ENCODE measurements around the gene IFT122. TPM values are rescaled to one million over a fixed set of nuclear protein-coding genes. Genes with fewer than 3 reads are reported as not detected.

Gene IFT122
- total RNA-seq, 2 donors from 2014 or later = 18.8 to 21.6 TPM

DNA sequence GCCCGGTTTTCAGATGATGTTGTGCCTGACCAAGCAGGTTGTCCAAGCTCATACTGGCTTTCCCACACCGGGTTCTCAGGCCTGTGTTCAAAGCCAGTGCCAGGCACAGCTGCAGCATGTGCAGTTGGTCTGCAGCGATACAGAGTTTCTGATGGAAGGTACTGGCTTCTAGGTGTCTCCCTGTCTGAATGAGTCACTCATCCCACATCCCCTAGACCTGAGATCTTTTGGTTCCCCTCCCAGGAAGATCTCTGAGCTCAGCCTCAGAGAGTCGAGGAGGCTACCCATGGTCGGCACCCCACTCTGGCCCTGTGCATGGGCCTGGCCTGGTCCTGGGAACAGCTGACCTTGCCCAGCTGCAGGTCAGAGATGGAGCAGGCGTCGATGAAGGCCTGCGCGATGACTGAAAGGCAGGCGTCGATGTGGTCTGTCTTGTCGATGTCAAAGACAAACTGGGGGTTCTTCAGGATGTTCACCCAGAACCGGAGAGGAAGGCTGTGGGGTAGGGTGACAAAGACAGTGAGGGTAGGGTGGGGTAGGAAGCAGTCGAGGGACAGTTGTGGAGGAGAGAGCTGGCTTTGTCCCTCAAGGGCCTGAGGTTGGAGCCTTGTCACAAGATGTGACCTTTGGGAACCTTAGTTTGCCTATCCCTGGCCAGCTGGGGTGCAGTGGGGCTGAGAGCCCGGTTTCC lies 118.2 kb downstream of the IFT122 start:
- DNase-seq (no peak), ATAC-seq (no peak)
- intact Hi-C loops (cut with DNase I, micrococcal nuclease) = no loop called here

DNA sequence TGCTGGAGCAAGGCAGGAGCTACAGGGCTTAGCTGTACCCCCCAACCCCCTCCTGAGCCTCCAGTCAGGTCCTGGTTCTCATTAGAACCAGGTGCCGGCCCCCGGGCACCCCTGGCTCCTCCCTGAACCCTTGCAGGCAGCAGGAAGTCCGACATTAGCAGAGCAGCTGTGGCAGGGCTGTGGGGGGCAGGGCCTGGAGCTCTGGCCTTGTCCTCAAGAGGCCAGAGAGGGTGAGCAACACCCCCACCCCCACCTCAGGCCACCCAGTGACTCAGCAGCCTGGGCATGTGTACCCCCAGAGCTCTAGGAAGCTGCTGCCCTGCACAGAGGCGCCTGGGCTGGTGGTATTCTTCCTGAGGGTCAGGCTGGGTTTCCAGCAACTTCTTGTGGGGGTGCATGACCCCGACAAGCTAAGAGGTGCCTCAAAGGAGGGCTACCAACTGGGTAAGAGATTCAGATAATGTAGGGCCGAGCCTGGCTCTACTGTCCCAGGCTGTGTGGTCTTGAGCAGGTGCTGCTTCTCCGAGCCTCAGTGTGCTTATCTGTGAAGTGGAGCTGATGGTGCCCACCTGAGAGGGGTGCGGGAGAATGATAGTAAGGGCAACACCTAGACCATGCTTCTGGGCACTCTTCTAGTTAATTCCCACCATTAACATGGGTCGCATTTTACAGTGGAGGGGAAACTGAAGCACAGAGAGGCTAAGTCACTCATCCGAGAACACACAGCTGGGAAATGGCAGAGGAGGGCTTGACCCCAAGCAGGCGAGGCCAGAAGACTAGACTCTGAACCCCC lies 118.9 kb downstream of the IFT122 start:
- intact Hi-C loops (cut with DNase I, micrococcal nuclease) = no loop called here
- DNase-seq = no peak
- ATAC-seq = no peak

DNA sequence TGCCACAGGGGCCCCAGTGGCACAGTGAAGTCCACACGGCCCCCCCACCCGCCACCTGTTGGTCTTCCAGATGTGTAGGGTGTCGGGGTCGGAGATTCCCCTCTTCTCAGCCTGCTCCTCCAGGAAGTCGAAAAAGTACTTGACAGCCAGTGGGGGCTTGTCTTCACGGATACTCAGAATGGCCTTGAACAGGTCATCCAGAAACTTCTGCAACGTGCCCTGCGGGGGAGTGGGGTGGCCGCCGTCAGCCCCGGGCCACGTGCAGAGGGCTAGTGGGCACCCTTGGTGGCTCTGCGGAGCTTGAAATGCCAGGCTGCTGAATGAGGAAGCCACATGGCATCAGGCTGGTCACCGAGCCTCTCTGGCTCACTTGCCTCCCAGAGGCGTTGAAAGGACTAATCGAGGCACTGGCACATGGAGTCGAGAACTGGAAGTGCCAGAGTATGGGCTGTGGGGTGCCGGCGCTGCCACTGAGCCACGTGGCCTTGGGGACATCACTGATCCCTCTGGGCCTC lies 119.6 kb downstream of the IFT122 start:
- no peak for ATAC-seq
- DNase-seq = no peak
- intact Hi-C loops (cut with DNase I, micrococcal nuclease) = no loop called here

DNA sequence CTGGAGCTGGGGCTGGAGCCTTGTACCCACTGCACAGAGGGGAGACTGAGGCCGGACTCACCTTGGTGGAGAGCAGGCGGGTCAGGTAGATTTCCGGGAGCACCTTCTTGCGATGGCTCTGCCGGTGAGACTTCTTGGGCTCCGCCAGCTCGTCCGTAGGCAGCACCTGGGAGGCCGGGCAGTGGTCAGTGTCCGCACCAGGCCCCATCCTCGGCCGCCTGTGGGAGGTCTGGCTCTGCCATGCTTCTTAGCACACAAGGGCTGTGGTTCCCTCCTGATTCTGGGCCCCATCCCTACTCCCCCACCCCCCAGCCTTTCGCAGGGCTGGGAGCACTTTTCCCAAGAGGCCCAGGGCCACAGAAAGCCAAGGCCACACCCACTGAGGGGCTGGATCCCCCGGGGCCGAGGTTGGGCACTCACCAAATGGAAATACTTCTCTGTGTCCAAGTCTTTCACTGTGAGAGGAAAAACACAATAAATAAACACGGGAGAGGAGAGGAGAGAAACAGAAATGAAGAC lies 120.3 kb downstream of the IFT122 start:
- intact Hi-C loops (cut with DNase I, micrococcal nuclease) = no loop called here
- DNase-seq (no peak), ATAC-seq (no peak)

DNA sequence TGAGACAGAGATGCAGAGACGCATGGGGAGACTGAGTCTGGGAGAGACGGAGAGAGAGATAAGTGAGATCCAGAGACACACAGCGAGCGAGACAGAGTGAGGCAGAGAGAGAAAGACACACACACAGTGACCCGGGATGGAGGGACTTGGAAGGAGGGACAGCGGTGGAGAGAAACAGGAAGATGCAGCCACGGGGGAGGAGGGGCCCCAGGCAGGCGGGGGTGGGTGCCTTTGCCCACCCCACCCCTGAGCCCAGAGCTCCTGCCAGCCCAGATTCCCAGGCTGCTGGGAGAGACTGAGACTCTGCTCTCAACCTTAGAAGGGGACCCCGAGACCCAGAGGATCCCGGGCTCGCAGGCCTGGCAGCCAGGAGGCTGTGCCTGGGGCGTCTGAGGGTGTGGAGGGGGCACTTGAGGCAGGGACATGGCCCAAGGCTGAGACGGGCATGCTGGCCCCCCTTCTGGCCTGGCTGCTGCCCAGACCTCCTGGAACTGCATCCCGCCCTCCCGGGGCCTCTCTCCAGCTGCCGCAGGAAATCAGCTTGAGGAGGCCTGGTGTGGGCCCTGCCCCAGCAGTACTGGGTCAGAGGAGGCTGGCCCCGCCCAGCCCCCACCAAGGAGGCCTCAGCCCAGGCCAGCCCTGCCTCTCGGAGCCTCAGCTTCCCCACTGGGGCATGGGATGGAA lies 121.0 kb downstream of the IFT122 start:
- ATAC-seq (peak; percentile 37), DNase-seq (peak; percentile 45 to 64)
- intact Hi-C loops (cut with DNase I, micrococcal nuclease) = no loop called here

DNA sequence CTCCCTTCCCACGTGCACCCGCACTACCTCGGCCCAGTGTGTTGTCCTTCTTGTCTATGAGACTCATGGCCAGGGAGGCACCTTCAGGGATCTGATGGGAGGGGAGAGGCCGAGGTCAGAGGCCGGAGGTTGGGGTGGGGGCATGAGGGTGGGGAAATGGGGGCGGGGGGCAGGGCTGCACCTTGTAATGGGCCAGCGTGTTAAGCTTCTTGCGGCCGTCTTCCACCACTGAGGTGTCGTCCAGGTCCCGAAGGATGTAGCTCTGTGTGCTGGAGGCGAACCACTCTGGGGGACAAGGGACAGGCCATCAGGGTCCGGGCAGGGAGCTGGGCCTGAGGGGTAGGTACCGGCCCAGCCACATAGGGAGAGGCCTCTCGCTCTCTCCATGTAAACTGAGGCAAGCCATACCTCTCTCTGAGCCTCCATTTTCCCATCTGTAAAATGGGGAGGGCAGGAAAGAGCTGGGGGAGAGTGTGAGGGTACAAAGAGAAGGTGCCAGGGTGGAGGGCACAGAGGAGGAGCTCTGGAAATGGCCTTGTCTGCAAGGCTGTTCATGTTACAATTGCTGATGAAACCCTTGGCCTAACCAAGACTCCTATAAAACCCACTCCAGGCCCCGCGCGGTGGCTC lies 121.7 kb downstream of the IFT122 start:
- no peak for ATAC-seq
- DNase-seq = no peak
- intact Hi-C loops (cut with DNase I, micrococcal nuclease) = no loop called here

DNA sequence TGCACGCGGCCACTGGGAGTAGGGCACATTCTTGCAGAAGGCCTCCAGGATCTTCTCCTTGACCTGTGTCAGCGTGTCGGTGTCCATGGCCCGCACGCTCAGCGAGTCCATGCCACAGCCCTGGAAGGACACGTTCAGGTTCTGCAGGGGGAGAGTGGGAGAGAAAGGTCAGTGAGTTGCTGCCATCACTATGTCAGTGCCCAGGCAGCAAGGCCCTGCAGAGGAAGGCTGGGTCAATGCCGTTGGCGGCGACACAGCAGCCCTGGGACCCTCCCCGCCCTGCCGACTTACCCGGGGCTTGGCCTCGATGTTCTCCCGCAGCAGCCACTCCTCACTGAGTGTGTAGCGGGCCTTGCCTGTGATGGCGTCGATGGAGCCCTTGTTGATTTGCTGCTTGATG lies 122.8 kb downstream of the IFT122 start:
- intact Hi-C loops (cut with DNase I, micrococcal nuclease) = no loop called here
- no peak for ATAC-seq

DNA sequence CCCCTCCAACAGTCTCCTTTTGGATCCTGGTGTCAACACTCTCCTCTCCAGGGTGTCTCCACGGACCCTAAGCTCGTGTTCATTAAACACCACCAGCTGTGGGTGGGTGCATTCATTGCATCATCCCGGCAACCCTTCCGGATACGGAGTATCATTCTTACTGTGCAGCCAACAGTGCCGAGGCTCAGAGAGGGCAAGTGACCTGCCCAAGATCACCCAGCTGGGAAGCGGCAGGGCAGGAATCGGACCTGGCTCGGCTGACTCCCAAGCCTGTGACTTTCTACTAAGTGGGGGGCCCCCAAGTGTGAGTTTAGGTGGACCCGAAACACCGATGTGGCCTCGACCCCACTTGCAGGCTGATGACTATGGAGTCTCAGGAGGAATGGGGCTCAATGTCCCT lies 123.3 kb downstream of the IFT122 start:
- intact Hi-C loops (cut with DNase I, micrococcal nuclease) = no loop called here
- ATAC-seq = no peak
- no peak for DNase-seq

More for the DNA sequence above, 122.8 kb downstream of the IFT122 start:
- DNase-seq = no peak

DNA sequence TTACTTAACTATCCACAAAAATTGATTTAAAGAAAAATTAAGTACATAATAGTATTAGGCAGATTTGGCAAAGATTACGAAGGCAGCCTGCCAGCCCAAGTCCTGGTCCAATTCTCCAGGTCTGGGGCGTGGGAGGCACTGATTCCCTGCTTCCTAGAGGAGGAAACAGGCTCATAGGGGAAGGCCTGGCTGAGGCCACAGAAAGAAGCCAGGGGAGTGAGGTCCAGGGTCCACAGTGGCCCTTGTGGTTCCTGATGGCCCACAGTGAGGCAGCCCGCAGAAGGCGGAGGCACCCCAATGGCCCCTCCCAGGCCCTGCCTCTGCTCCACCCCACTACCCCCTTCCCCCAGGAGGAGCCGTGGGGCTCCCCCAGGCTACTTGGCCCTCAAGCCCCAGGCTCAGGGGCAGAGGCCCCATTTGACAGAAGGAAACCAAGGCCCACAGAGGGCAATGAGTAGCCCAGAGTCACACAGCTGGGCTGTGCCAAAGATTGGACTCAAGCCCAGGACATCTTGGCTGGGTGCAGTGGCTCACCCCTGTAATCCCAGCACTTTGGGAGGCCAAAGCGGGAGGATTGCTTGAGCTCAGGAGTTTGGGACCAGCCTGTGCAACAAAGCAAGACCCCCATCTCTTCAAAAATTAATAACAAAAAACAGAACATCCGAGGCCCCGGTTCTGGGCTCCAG lies 124.0 kb downstream of the IFT122 start:
- DNase-seq (no peak), ATAC-seq (no peak)
- intact Hi-C loops (cut with DNase I, micrococcal nuclease) = no loop called here

DNA sequence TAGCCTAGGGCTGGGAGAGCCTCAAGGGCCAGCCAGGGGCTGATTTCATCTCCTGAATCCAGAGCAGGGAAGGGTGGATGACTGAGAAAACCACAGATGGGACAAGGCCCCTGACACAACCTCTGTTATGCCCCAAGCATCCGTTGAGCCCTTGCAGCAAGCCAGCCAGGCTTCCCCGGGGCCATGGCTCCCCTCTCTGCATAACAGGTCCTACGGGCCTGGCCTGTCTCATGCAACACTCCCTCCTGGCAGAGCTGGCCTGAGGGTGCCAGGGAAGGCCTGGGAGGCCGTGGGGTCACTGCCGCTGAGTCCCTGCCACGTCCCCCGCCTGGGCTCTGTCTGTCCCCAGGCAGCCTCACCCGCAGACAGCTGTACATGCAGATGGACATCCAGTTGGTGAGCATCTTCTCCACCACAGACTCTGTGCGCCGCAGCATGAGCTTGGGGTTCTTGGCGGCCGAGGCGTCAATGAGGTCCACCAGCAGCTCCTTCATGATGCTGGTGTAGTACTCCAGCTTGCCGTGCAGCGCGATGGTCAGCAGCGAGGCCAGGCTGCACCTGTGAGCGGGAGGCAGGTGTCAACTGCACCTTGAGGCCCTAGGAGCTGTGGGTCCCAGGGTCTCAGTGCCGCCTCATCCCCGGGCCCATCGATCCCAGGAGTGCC lies 125.1 kb downstream of the IFT122 start:
- no peak for ATAC-seq

DNA sequence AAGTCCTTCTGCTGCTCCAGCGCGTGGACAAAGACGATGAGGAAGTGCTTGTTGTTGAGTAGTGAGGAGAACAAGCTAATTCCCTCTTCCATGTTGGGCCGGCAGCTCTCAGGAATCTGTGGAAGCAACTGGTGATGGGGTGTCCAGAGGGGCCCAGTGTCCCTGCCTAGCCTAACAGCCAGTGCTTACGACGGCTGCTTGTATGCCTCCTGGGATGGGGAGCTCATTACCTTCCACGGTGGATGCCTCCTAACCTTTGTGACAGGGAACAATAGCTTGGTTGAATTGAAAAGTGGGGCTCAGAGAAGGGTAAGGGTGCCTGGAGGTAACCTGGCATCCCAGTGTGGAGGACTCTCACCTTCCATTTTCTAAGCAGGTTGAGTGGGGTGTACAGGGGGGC lies 125.9 kb downstream of the IFT122 start:
- intact Hi-C loops (cut with DNase I, micrococcal nuclease) = no loop called here
- DNase-seq (no peak), ATAC-seq (no peak)

More for the DNA sequence above, 125.1 kb downstream of the IFT122 start:
- DNase-seq = no peak
- intact Hi-C loops (cut with DNase I, micrococcal nuclease) = no loop called here

DNA sequence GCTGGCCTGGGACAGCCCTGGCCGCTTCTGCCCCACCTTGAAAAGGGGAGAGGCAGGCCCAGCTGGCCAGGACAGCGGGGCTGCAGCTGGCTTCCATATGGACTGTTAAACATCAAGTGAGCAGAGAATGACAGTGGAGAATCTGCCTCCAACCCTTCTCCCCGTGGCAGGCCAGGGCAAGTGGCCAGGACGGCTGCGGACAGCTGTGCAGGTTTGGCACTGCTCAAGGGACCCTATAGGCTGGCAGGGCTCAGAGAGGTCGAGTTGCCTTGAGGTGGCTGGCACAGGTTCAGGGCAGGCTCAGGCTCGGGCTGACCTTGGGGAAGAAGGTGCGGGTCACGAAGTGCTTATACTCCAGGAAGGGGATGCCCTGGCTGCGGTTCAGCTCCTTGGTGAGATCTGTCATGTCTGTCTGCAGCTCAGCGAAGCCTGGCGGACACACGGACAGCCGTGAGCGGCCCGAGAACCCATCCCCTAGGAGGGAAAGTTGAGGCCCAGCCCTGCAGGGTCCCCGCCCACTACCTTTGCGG lies 127.2 kb downstream of the IFT122 start:
- DNase-seq = no peak
- intact Hi-C loops (cut with DNase I, micrococcal nuclease) = no loop called here
- ATAC-seq = no peak

DNA sequence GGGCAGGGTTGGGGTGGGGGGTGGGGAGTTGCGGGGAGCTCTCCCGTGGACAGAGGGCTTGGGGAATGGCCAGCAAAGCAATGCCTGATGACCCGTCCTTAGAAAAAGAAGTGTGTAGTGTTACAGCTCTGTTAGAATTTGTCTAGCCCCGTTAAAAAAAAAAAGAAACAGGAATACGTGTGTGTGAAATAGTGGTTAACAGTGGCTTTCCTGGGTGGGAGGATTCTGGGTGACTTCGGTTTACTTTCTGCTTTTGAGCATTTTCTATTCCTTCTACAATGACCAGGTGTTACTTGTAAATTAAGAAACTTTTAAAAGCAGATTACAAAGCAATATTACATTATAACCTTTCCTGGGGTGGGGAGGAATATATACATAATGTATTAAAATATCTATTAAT lies 127.9 kb downstream of the IFT122 start:
- intact Hi-C loops (cut with DNase I, micrococcal nuclease) = no loop called here
- DNase-seq = no peak
- ATAC-seq = no peak

DNA sequence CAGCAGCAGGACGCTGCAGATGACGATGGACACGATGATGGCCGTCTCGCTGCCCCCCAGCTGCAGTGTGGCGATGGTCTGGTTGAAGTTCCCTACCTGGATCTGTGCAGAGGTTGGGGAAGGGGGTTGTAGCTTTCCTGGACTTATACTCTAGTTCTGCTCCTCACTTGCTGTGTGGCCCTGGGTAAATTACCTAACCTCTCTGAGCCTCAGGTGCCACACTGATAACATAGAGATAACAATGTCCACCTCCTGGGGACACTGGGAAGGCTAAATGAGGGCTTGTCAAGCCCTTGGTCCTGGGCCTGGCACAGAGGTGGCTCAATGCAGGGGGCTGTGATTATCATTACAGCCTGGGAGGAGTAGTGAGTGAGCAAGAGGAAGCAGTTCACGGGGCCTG lies 129.8 kb downstream of the IFT122 start:
- intact Hi-C loops (cut with DNase I, micrococcal nuclease) = no loop called here
- DNase-seq (no peak), ATAC-seq (no peak)
